ENCODE results near the gene CLK3.
"Not testable (repeated sequence)": the region's sequence is repeated elsewhere in the genome, so short reads cannot be mapped to it uniquely, and the experiment has no call there.

CLK3 gene

GRCh38 chr15:74653426-74654102 lies 37.9 kb downstream of the CLK3 start:
- Histone ChIP-seq H3K4me2 (ENCODE audit: low read depth, low read length) (no peak overlapping the region), H3K27ac (ENCODE audit: low read length) (no peak overlapping the region), H3K36me3 (replicated peaks; ENCODE audit: insufficient read depth, low read length) (no peaks in the 10 kb centered on the region), H4K20me1 (ENCODE audit: insufficient read depth, low read length) (no peaks in the 10 kb centered on the region), H3K4me3 (ENCODE audit: low read length) (no peak overlapping the region), H3K9ac (ENCODE audit: low read length) (no peak overlapping the region), H3K79me2 (ENCODE audit: low read length) (peaks cover 8% of the 10 kb centered on the region), H3K27me3 (replicated peaks; ENCODE audit: insufficient read depth, low read length) (no peaks in the 10 kb centered on the region), H3K9me3 (replicated peaks; ENCODE audit: insufficient read depth, low read length) (no peaks in the 10 kb centered on the region), H3K4me1 (ENCODE audit: low read length) (no peaks in the 10 kb centered on the region), H3F3A (ENCODE audit: insufficient read depth, low read length) (no peaks in the 10 kb centered on the region), H2AFZ (ENCODE audit: low read length) (no peak overlapping the region), H3K9me2 (replicated peaks; ENCODE audit: insufficient read depth, low read length) (no peaks in the 10 kb centered on the region)
- no peak for TF ChIP-seq CTCF (IDR thresholded peaks at IDR 0.05; ENCODE audit: low read length)
- no peak for TF ChIP-seq EZH2 (optimal IDR thresholded peaks at IDR 0.05; ENCODE audit: low read depth, low read length)
- no peak for TF ChIP-seq EZH2phosphoT487 (IDR thresholded peaks at IDR 0.05; ENCODE audit: low read length)
- DNase-seq: no peak

- Histone ChIP-seq H3K36me3 (replicated peaks; ENCODE audit: insufficient read depth, low read length) (no peaks in the 10 kb centered on the region), H3K4me2 (ENCODE audit: low read depth, low read length) (no peak overlapping the region), H4K20me1 (ENCODE audit: insufficient read depth, low read length) (no peaks in the 10 kb centered on the region)
Observed at GRCh38 chr15:74655424-74655823, 39.8 kb downstream of the CLK3 start.

GRCh38 chr15:74656935-74657535 lies 41.4 kb downstream of the CLK3 start:
- Histone ChIP-seq H3K9me3 (replicated peaks; ENCODE audit: insufficient read depth, low read length) (no peaks in the 10 kb centered on the region), H3K4me3 (ENCODE audit: low read length) (no peak overlapping the region), H2AFZ (ENCODE audit: low read length) (no peak overlapping the region), H3K9me2 (replicated peaks; ENCODE audit: insufficient read depth, low read length) (no peaks in the 10 kb centered on the region), H3K36me3 (replicated peaks; ENCODE audit: insufficient read depth, low read length) (no peaks in the 10 kb centered on the region), H3K9ac (ENCODE audit: low read length) (no peak overlapping the region), H3K4me1 (ENCODE audit: low read length) (no peaks in the 10 kb centered on the region), H3K4me2 (ENCODE audit: low read depth, low read length) (no peak overlapping the region), H3F3A (ENCODE audit: insufficient read depth, low read length) (no peaks in the 10 kb centered on the region), H4K20me1 (ENCODE audit: insufficient read depth, low read length) (no peaks in the 10 kb centered on the region), H3K79me2 (ENCODE audit: low read length) (peaks cover 12% of the 10 kb centered on the region), H3K27me3 (replicated peaks; ENCODE audit: insufficient read depth, low read length) (no peaks in the 10 kb centered on the region), H3K27ac (ENCODE audit: low read length) (no peak overlapping the region)
- DNase-seq: no peak
- TF ChIP-seq EZH2phosphoT487 (IDR thresholded peaks at IDR 0.05; ENCODE audit: low read length) (no peak), EZH2 (optimal IDR thresholded peaks at IDR 0.05; ENCODE audit: low read depth, low read length) (no peak)

More at GRCh38 chr15:74655424-74655823, 39.8 kb downstream of the CLK3 start:
- no peak for DNase-seq
- Histone ChIP-seq H3K9ac (ENCODE audit: low read length) (no peak overlapping the region), H3K27ac (ENCODE audit: low read length) (no peak overlapping the region), H2AFZ (ENCODE audit: low read length) (no peak overlapping the region), H3K79me2 (ENCODE audit: low read length) (peaks cover 6% of the 10 kb centered on the region; the same call in 1 of the 2 replicates), H3K4me3 (ENCODE audit: low read length) (no peak overlapping the region), H3K9me2 (replicated peaks; ENCODE audit: insufficient read depth, low read length) (no peaks in the 10 kb centered on the region), H3F3A (ENCODE audit: insufficient read depth, low read length) (no peaks in the 10 kb centered on the region), H3K9me3 (replicated peaks; ENCODE audit: insufficient read depth, low read length) (no peaks in the 10 kb centered on the region), H3K27me3 (replicated peaks; ENCODE audit: insufficient read depth, low read length) (no peaks in the 10 kb centered on the region), H3K4me1 (ENCODE audit: low read length) (no peaks in the 10 kb centered on the region)
- TF ChIP-seq EZH2phosphoT487 (IDR thresholded peaks at IDR 0.05; ENCODE audit: low read length) (no peak), CTCF (IDR thresholded peaks at IDR 0.05; ENCODE audit: low read length) (no peak), EZH2 (optimal IDR thresholded peaks at IDR 0.05; ENCODE audit: low read depth, low read length) (no peak)

- no peak for DNase-seq
- Histone ChIP-seq H4K20me1 (ENCODE audit: insufficient read depth, low read length) (no peaks in the 10 kb centered on the region), H3F3A (ENCODE audit: insufficient read depth, low read length) (no peaks in the 10 kb centered on the region), H3K9ac (ENCODE audit: low read length) (no peak overlapping the region), H3K4me3 (ENCODE audit: low read length) (no peak overlapping the region), H3K9me3 (replicated peaks; ENCODE audit: insufficient read depth, low read length) (no peaks in the 10 kb centered on the region), H2AFZ (ENCODE audit: low read length) (no peak overlapping the region), H3K27ac (ENCODE audit: low read length) (no peak overlapping the region), H3K79me2 (ENCODE audit: low read length) (peaks cover 13% of the 10 kb centered on the region), H3K4me1 (ENCODE audit: low read length) (no peaks in the 10 kb centered on the region), H3K36me3 (replicated peaks; ENCODE audit: insufficient read depth, low read length) (no peaks in the 10 kb centered on the region), H3K4me2 (ENCODE audit: low read depth, low read length) (no peak overlapping the region), H3K9me2 (replicated peaks; ENCODE audit: insufficient read depth, low read length) (no peaks in the 10 kb centered on the region), H3K27me3 (replicated peaks; ENCODE audit: insufficient read depth, low read length) (no peaks in the 10 kb centered on the region)
- TF ChIP-seq EZH2 (optimal IDR thresholded peaks at IDR 0.05; ENCODE audit: low read depth, low read length) (no peak), CTCF (IDR thresholded peaks at IDR 0.05; ENCODE audit: low read length) (no peak), EZH2phosphoT487 (IDR thresholded peaks at IDR 0.05; ENCODE audit: low read length) (no peak)
Observed at GRCh38 chr15:74657846-74658245, 42.2 kb downstream of the CLK3 start.

- H3K36me3 ChIP-seq (replicated peaks; ENCODE audit: insufficient read depth, low read length); H3K27me3 ChIP-seq (replicated peaks; ENCODE audit: insufficient read depth, low read length); DNase-seq; H2AFZ ChIP-seq (ENCODE audit: low read length); H4K20me1 ChIP-seq (ENCODE audit: insufficient read depth, low read length); H3K4me2 ChIP-seq (ENCODE audit: low read depth, low read length); H3K4me3 ChIP-seq (ENCODE audit: low read length); H3K9me2 ChIP-seq (replicated peaks; ENCODE audit: insufficient read depth, low read length); H3K9ac ChIP-seq (ENCODE audit: low read length); H3K27ac ChIP-seq (ENCODE audit: low read length); H3K9me3 ChIP-seq (replicated peaks; ENCODE audit: insufficient read depth, low read length); H3K4me1 ChIP-seq (ENCODE audit: low read length); H3F3A ChIP-seq (ENCODE audit: insufficient read depth, low read length): not testable (repeated sequence)
- peaks cover 16% of the 10 kb centered on the region for H3K79me2 ChIP-seq (ENCODE audit: low read length)
Observed at GRCh38 chr15:74661280-74661679, 45.6 kb downstream of the CLK3 start.
